Coronary artery (tissue), 2 donors: ENCODE measurements around the gene ARHGAP27.

Experiments
- DNase-seq: peaks from one replicate; pipeline ENCODE4 v3.0.0-alpha.2; 2017; ENCODE audit warnings: low spot score
- H3K27ac ChIP-seq, 2 donors: fragments of 200-600 bp; sonication (generic); one replicate each; pipeline ENCODE4 v1.5.1; 2016 to 2019
- H3K4me3 ChIP-seq: fragments of 200-600 bp; sonication (generic); 2 replicates; pipeline ENCODE4 v1.5.1; 2016; ENCODE audit warnings: mild to moderate bottlenecking, moderate library complexity
- CTCF ChIP-seq: fragments of 200-600 bp; sonication (generic); IDR thresholded peaks from one replicate; pipeline ENCODE4 v1.5.1; 2019; ENCODE audit warnings: antibody characterized with exemption

ARHGAP27 gene

GRCh38 chr17:45436161-45436560 lies 3.5 kb upstream of the ARHGAP27 start:
- no peak overlapping the region for H3K4me3 ChIP-seq
- no peak overlapping the region for H3K27ac ChIP-seq
- TF ChIP-seq CTCF, result no peak
- no peak for DNase-seq

- no peak for DNase-seq
- Histone ChIP-seq H3K4me3 (no peak overlapping the region), H3K27ac (no peak overlapping the region)
- TF ChIP-seq CTCF, result no peak
Measured at GRCh38 chr17:45435481-45435880, 2.8 kb upstream of the ARHGAP27 start.

GRCh38 chr17:45433159-45433535 lies 477 bp upstream of the ARHGAP27 start:
- Histone ChIP-seq H3K4me3 (peak overlapping the region; percentile 74), H3K27ac (peak overlapping the region in 1 of 2 donors; percentile 68)
- no peak for DNase-seq
- no peak for TF ChIP-seq CTCF

GRCh38 chr17:45431531-45432404 lies 902 bp downstream of the ARHGAP27 start:
- Histone ChIP-seq H3K27ac (peak overlapping the region in 1 of 2 donors; percentile 68), H3K4me3 (peak overlapping the region; percentile 74)
- peak; percentile 76 for DNase-seq
- TF ChIP-seq CTCF, result no peak

GRCh38 chr17:45430738-45431530 lies 1.7 kb downstream of the ARHGAP27 start:
- no peak for TF ChIP-seq CTCF
- Histone ChIP-seq H3K4me3 (peak overlapping the region; percentile 74), H3K27ac (peak overlapping the region in 1 of 2 donors; percentile 68)
- no peak for DNase-seq

GRCh38 chr17:45430006-45430737 lies 2.5 kb downstream of the ARHGAP27 start:
- no peak for TF ChIP-seq CTCF
- no peak overlapping the region for H3K27ac ChIP-seq
- DNase-seq, result no peak
- peak overlapping the region; percentile 74 for H3K4me3 ChIP-seq
